GM12875 (cell line): Measurements from ENCODE around the gene ATRNL1.
"Not testable (repeated sequence)": the region's sequence is repeated elsewhere in the genome, so short reads cannot be mapped to it uniquely, and the experiment has no call there.

Experiments
- H3K4me3 ChIP-seq: one replicate; pipeline ENCODE4 v1.5.1; 2011; ENCODE audit warnings: low read depth, low read length, control low read depth
- CTCF ChIP-seq: IDR thresholded peaks from 2 replicates; pipeline ENCODE4 v1.5.1; 2011; ENCODE audit warnings: low read depth, mild to moderate bottlenecking, control low read depth, inconsistent platforms, low read length, moderate library complexity, borderline replicate concordance; ENCODE audit not compliant: insufficient read depth

Gene ATRNL1

DNA sequence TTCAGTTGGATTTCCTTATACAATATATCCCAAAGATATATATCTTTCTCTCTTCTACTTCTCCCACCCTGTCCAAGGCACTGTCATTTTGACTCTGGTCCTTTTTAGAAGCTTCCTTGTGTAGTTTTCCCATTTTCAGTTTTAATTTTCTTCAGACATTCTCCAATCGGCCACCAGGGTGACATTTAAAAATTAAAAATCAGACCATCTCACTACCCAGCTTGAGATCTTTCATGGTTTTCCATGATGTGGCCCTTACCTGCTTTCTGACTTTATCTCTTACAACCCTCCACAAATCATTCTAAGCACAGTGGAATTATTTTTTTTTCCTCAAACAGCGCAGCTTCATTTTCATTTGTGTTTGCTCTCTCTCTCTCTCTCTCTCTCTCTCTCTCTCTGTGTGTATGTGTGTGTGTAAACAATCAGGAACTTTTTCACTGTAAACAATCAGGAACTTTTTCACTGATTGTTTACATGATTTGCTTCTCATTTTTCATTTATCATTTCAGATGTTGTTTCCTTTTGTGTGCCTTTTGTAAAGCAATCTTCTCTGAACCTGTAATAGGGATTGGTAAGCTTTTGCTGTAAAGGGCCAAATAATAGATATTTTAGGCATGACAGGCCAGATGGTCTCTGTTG, 348.9 kb downstream of the ATRNL1 start:
- no peak for TF ChIP-seq CTCF
- H3K4me3 ChIP-seq, result no peak overlapping the region

DNA sequence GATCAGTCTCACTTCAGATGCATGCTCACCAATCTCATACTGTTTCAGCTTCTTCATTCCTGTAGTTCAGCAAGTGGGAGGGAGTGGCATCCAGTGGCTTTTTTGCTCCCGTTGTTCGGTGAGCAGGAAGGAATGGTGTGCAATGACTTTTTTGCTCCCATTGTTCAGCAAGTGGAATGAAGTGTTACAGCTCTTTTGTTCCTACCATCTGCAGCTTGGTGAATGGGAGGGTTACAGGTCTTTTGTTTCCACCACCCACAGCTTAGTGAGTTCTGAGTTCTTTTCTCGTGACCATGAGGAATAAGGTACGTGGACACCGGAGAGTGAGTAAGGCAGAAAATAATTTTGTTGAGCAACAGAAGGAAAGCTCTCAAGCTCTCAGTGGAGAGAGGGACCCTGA, 363.6 kb downstream of the ATRNL1 start:
- no peak for TF ChIP-seq CTCF
- no peak overlapping the region for H3K4me3 ChIP-seq

DNA sequence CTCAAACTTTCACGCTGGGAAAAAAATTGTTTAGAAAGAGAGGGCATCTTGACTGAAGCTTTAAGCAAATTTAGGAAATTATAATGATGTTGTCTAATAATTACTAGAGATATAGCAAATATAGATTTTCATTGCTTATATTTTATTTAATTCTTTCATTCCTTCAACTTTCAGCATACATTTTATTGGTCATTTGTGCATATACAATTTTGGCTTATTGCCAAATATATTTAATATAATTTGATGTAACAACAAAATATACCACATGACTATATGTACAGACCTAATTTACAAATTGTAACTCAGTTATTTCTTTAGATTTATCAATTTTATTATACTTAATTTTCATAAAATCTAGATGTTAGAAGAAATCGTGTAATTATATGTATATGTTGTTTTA, 390.1 kb downstream of the ATRNL1 start:
- TF ChIP-seq CTCF, result no peak
- H3K4me3 ChIP-seq, result no peak overlapping the region

- no peak overlapping the region for H3K4me3 ChIP-seq
- TF ChIP-seq CTCF, result no peak
These were observed 398.5 kb downstream of the ATRNL1 start for GRCh38 chr10:115491526-115492140.

GRCh38 chr10:115503546-115503945, 410.4 kb downstream of the ATRNL1 start:
- H3K4me3 ChIP-seq, result no peak overlapping the region
- no peak for TF ChIP-seq CTCF

DNA sequence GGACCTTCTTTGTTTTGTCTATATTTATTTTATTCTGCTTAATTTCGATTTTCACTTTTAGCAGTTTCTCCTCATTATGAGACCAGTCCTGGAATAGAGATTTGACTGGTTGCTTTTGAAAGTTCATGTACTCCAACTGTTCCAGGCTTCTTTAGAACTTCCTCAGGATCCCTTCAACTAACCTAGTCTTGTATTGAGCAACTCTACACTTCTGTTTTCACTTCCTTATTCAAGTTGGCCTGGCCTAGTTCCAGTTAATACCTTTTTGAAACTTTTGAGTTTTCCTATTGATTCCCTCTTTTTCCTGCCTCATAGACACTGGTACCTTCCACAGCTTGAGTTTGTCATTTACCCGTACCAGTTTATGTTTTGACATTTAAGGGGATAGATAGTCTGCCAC, 421.7 kb downstream of the ATRNL1 start:
- TF ChIP-seq CTCF, result no peak
- no peak overlapping the region for H3K4me3 ChIP-seq

- H3K4me3 ChIP-seq, result no peak overlapping the region
- TF ChIP-seq CTCF, result no peak
These were observed 432.0 kb downstream of the ATRNL1 start for GRCh38 chr10:115525141-115525540.

- H3K4me3 ChIP-seq, result not testable (repeated sequence)
These were observed 434.5 kb downstream of the ATRNL1 start for GRCh38 chr10:115527682-115528081.

- H3K4me3 ChIP-seq, result not testable (repeated sequence)
These were observed 443.2 kb downstream of the ATRNL1 start for GRCh38 chr10:115536401-115536800.
